Activated naive CD8-positive, alpha-beta T cell (primary cell): ENCODE data around the gene BEX4.
"Not testable (repeated sequence)": the region's sequence is repeated elsewhere in the genome, so short reads cannot be mapped to it uniquely, and the experiment has no call there.

Source experiments
- H3K27ac Mint-ChIP-seq: one replicate; pipeline ENCODE4 v1.8.0; 2021; ENCODE audit warnings: mixed read lengths
- H3K27me3 Mint-ChIP-seq: one replicate; pipeline ENCODE4 v1.8.0; 2021; ENCODE audit warnings: mixed read lengths
- H3K36me3 Mint-ChIP-seq: one replicate; pipeline ENCODE4 v1.8.0; 2021; ENCODE audit warnings: mixed read lengths
- H3K4me1 Mint-ChIP-seq: one replicate; pipeline ENCODE4 v1.8.0; 2021; ENCODE audit warnings: low read depth, mixed read lengths
- H3K4me3 Mint-ChIP-seq: one replicate; pipeline ENCODE4 v1.8.0; 2021; ENCODE audit warnings: mild to moderate bottlenecking, mixed read lengths
- H3K9me3 Mint-ChIP-seq: one replicate; pipeline ENCODE4 v1.8.0; 2021; ENCODE audit warnings: low read depth, mixed read lengths

The BEX4 gene, protein sequence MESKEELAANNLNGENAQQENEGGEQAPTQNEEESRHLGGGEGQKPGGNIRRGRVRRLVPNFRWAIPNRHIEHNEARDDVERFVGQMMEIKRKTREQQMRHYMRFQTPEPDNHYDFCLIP

GRCh38 chrX:103214870-103215424 is at the start of gene BEX4:
TSS of gene BEX4 (plus strand) at chrX:103215108. CDS start at chrX:103216154, 1,046 bp downstream.
- peaks cover 15% of the 10 kb centered on the region for H3K4me1 Mint-ChIP-seq
- no peaks in the 10 kb centered on the region for H3K9me3 Mint-ChIP-seq
- H3K27me3 Mint-ChIP-seq = no peaks in the 10 kb centered on the region
- peak within 1 kb of the TSS; percentile 80 for H3K4me3 Mint-ChIP-seq
- peak within 1 kb of the TSS; percentile 64 for H3K27ac Mint-ChIP-seq
- no peaks in the 10 kb centered on the region for H3K36me3 Mint-ChIP-seq

DNA sequence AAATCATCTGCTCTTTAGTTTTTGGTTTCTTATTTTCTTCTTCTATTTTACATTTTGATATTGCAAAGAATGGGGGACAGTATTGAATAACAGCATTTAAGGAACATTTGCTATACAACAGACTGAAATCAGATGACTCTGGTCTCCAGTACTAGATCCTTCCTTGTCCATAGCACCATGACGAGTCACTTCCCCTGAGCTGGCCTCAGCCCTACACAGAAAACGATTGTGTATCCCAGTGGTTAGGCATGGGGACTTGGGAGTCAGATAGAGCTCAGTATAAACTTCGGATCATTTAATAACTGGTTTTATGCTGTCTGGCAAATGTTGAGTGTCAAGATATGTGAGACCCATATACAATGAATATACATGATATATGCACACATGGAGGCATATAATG is 44.7 kb upstream of the BEX4 start:
- Mint-ChIP-seq H3K27me3 (peaks cover 1% of the 10 kb centered on the region), H3K9me3 (no peaks in the 10 kb centered on the region), H3K4me1 (no peaks in the 10 kb centered on the region), H3K4me3 (no peak overlapping the region), H3K36me3 (no peaks in the 10 kb centered on the region), H3K27ac (no peak overlapping the region)

DNA sequence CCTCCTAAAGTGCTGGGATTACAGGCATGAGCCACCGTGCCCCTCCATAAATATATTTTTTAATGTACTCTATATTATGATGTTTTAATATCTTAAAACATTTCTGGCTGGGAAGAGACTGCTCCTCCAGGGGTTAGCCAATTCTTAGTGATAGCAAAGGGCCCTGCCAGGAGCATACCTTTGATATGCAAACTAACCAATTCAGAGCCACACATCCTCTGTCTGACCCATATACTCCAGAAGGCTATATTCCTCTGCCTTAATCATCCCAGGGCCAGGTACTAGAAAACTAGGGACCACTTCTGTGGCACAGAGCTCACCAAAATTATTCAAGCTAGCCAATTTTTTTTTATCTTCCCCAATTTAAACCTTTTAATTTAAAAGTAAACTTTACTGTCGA is 43.6 kb upstream of the BEX4 start:
- no peaks in the 10 kb centered on the region for H3K36me3 Mint-ChIP-seq
- peaks cover 4% of the 10 kb centered on the region for H3K27me3 Mint-ChIP-seq
- peaks cover 4% of the 10 kb centered on the region for H3K4me1 Mint-ChIP-seq
- H3K27ac Mint-ChIP-seq = no peak overlapping the region
- no peaks in the 10 kb centered on the region for H3K9me3 Mint-ChIP-seq
- H3K4me3 Mint-ChIP-seq = no peak overlapping the region

- not testable (repeated sequence) for H3K36me3 Mint-ChIP-seq, H3K27me3 Mint-ChIP-seq, H3K27ac Mint-ChIP-seq, H3K4me3 Mint-ChIP-seq, H3K4me1 Mint-ChIP-seq, H3K9me3 Mint-ChIP-seq
Observed at GRCh38 chrX:103175256-103175655, 39.7 kb upstream of the BEX4 start.

GRCh38 chrX:103175944-103176753 is 38.8 kb upstream of the BEX4 start:
- H3K4me1 Mint-ChIP-seq = peaks cover 4% of the 10 kb centered on the region
- peaks cover 4% of the 10 kb centered on the region for H3K27me3 Mint-ChIP-seq
- peak overlapping the region; percentile 54 for H3K4me3 Mint-ChIP-seq
- no peaks in the 10 kb centered on the region for H3K9me3 Mint-ChIP-seq
- H3K27ac Mint-ChIP-seq = no peak overlapping the region
- H3K36me3 Mint-ChIP-seq = no peaks in the 10 kb centered on the region

DNA sequence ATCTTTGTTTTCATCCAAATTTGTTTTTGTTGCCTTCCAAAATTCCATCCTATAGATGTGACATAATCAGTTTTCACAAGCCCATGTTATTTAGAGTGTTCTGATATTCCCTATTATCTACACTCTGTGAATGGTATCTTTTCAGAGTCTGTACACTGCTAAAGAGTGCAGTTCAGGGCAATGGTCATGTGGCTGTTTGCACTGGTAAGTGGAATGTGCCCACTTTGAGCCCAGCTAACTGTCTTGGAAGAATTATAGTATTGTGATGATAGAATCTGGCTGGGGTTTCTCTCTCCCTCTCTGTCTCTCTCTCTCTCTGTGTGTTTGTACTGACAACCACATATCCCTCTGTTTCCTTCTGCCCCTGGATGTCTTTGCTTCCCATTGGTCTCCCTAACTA is 37.4 kb upstream of the BEX4 start:
- H3K9me3 Mint-ChIP-seq = no peaks in the 10 kb centered on the region
- H3K4me1 Mint-ChIP-seq = peaks cover 4% of the 10 kb centered on the region
- H3K27me3 Mint-ChIP-seq = peaks cover 4% of the 10 kb centered on the region
- no peaks in the 10 kb centered on the region for H3K36me3 Mint-ChIP-seq
- no peak overlapping the region for H3K27ac Mint-ChIP-seq
- H3K4me3 Mint-ChIP-seq = no peak overlapping the region

GRCh38 chrX:103183912-103184311 is 31.0 kb upstream of the BEX4 start:
- H3K36me3 Mint-ChIP-seq = no peaks in the 10 kb centered on the region
- H3K4me3 Mint-ChIP-seq = no peak overlapping the region
- no peaks in the 10 kb centered on the region for H3K4me1 Mint-ChIP-seq
- no peak overlapping the region for H3K27ac Mint-ChIP-seq
- no peaks in the 10 kb centered on the region for H3K27me3 Mint-ChIP-seq
- no peaks in the 10 kb centered on the region for H3K9me3 Mint-ChIP-seq

DNA sequence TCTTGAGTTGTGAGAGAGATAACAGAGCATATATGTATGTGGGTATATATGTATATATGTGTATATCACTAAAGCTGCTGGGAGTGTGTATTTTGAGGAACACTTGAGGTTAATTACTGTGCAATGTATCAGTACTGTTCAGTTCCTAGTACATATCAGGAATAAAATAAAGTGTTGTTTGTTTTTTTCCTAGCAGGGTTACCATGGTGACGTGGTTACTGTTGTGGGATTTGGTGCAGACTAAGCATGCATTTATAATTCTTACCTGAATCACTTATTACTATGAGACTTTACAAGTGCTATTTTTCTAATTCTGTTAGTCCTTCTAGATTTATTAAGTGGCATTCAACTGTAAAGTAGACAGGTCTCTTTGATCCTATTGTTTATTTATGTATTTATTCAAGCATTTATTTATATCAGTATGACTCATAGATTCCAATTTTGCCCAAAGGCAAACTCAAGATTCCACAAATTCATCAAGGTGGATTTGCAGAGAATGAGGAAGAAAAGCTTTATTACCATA is 26.9 kb upstream of the BEX4 start:
- Mint-ChIP-seq H3K36me3 (no peaks in the 10 kb centered on the region), H3K27ac (no peak overlapping the region), H3K27me3 (peaks cover 5% of the 10 kb centered on the region), H3K9me3 (no peaks in the 10 kb centered on the region), H3K4me1 (no peaks in the 10 kb centered on the region), H3K4me3 (no peak overlapping the region)

DNA sequence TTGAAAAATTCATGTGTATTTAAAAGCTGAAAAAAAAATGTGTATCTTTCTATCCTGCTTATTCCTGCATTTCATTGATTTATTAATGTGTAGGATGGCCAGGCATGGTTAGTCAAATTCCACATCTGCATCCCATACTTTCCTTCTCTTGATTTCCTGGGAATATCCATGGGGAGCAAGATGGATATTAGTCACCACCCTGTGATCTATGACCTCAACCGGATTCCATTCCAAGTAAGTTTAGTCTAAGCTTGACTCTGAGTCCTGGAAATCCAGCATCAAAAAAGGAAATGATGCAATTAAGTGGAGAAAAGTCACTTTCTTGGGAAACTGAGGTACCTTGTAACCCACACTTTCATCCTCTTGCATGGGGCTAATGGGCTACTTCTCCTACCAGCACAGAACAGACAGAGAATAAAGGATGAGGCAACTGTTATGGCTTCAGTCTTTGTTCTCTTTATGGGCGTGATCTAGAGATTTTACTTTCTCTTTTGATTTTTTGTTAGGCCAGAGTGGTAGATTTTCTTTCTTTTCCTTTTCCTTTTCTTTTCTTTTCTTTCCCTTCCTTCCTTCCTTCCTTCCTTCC is 17.1 kb upstream of the BEX4 start:
- Mint-ChIP-seq H3K4me1 (peaks cover 4% of the 10 kb centered on the region), H3K4me3 (no peak overlapping the region), H3K36me3 (no peaks in the 10 kb centered on the region), H3K27ac (no peak overlapping the region), H3K9me3 (no peaks in the 10 kb centered on the region), H3K27me3 (peaks cover 1% of the 10 kb centered on the region)

- not testable (repeated sequence) for H3K9me3 Mint-ChIP-seq, H3K36me3 Mint-ChIP-seq, H3K27ac Mint-ChIP-seq, H3K4me1 Mint-ChIP-seq, H3K27me3 Mint-ChIP-seq, H3K4me3 Mint-ChIP-seq
Observed at GRCh38 chrX:103198668-103199067, 16.2 kb upstream of the BEX4 start.

DNA sequence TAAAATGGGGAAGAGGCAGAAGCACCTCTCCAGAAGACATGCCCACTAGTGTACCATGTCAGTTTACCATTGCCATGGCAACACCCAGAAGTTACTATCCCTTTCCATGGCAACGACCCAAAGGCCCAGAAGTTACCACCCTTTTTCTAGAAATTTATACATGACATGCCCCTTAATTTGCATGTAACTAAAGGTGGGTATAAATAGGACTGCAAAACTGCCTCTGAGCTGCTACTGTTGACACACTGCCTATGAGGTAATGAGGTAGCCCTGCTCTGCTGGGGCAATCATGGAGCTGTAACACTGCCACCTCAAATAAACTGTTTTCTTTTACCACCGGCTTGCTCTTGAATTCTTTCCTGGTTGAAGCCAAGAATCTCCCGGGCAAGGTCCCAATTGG is 13.9 kb upstream of the BEX4 start:
- H3K27ac Mint-ChIP-seq = no peak overlapping the region
- no peaks in the 10 kb centered on the region for H3K36me3 Mint-ChIP-seq

DNA sequence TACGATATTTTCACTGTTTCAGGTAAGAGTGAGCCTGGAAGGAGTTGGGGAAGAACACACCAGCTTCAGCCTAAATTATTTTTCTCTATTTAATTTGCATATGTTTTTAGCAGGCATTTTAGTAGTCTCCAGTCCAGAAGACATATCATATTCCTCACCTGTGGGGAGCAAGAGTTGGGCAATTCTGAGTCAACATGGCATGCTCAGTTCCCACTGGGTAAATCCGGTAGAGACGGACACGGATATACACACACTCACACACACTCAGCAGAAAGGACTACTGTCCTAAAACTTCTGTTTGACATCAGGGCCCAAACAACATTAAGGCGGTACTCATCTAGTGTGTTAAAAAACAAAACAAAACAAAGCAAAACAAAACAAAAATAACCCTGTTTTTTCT is 4.9 kb upstream of the BEX4 start:
- Mint-ChIP-seq H3K27ac (no peak overlapping the region), H3K4me1 (peaks cover 6% of the 10 kb centered on the region), H3K27me3 (no peaks in the 10 kb centered on the region), H3K9me3 (no peaks in the 10 kb centered on the region), H3K36me3 (no peaks in the 10 kb centered on the region), H3K4me3 (no peak overlapping the region)

More for the DNA sequence above, 13.9 kb upstream of the BEX4 start:
- Mint-ChIP-seq H3K27me3 (no peaks in the 10 kb centered on the region), H3K4me3 (no peak overlapping the region), H3K4me1 (peaks cover 4% of the 10 kb centered on the region), H3K9me3 (no peaks in the 10 kb centered on the region)

GRCh38 chrX:103211012-103211715 is 3.7 kb upstream of the BEX4 start:
- H3K27me3 Mint-ChIP-seq = no peaks in the 10 kb centered on the region
- H3K36me3 Mint-ChIP-seq = no peaks in the 10 kb centered on the region
- H3K27ac Mint-ChIP-seq = no peak overlapping the region
- no peaks in the 10 kb centered on the region for H3K9me3 Mint-ChIP-seq
- H3K4me1 Mint-ChIP-seq = peaks cover 8% of the 10 kb centered on the region
- no peak overlapping the region for H3K4me3 Mint-ChIP-seq

GRCh38 chrX:103212749-103213457 is 2.0 kb upstream of the BEX4 start:
- Mint-ChIP-seq H3K36me3 (no peaks in the 10 kb centered on the region), H3K4me3 (no peak overlapping the region), H3K27me3 (no peaks in the 10 kb centered on the region), H3K9me3 (no peaks in the 10 kb centered on the region), H3K4me1 (peaks cover 15% of the 10 kb centered on the region), H3K27ac (no peak overlapping the region)
